WTC11 (cell line): ENCODE measurements around the gene SLC37A1. TPM values are rescaled to one million over a fixed set of nuclear protein-coding genes. Genes with fewer than 3 reads are reported as not detected.

Experiments used
- ATAC-seq: fragments of 200-7000 bp; cut with Tn5 transposase; 2 replicates; pipeline ENCODE4 v1.10.0; 2021; ENCODE audit warnings: mild to moderate bottlenecking, moderate library complexity
- CTCF ChIA-PET: fragments of 300-600 bp; sonication (Branson Sonifier 250); formaldehyde crosslinking; loops from one replicate; lab custom pipeline; 2021; ENCODE audit warnings: antibody characterized with exemption; lab: Charles Lee
- POLR2A ChIA-PET: fragments of 350-600 bp; sonication (Branson Sonifier 250); formaldehyde crosslinking; loops from one replicate; lab custom pipeline; 2021; ENCODE audit warnings: antibody characterized with exemption; lab: Charles Lee
- DNase-seq: peaks from one replicate; pipeline ENCODE4 v3.0.0; 2021; ENCODE audit warnings: low spot score
- H3K27ac Mint-ChIP-seq: 2 replicates; pipeline ENCODE4 v1.8.0; 2021; ENCODE audit warnings: mixed read lengths
- H3K27me3 Mint-ChIP-seq: 2 replicates; pipeline ENCODE4 v1.8.0; 2021; ENCODE audit warnings: low read depth, mild to moderate bottlenecking, moderate library complexity, mixed read lengths
- H3K36me3 Mint-ChIP-seq: 2 replicates; pipeline ENCODE4 v1.8.0; 2021; ENCODE audit warnings: mixed read lengths
- H3K4me1 Mint-ChIP-seq: 2 replicates; pipeline ENCODE4 v1.8.0; 2022; ENCODE audit warnings: mixed read lengths
- H3K4me3 Mint-ChIP-seq: 2 replicates; pipeline ENCODE4 v1.8.0; 2021; ENCODE audit warnings: mild to moderate bottlenecking, moderate library complexity, mixed read lengths
- H3K9me3 Mint-ChIP-seq: 2 replicates; pipeline ENCODE4 v1.8.0; 2021; ENCODE audit warnings: mixed read lengths
- ARID4B ChIP-seq: sonication (generic); formaldehyde crosslinking; IDR thresholded peaks from 2 replicates; pipeline ENCODE4 v1.8.0; 2023; ENCODE audit warnings: missing genetic modification reagents, mild to moderate bottlenecking, borderline replicate concordance
- FOXJ3 ChIP-seq: sonication (generic); formaldehyde crosslinking; IDR thresholded peaks from 2 replicates; pipeline ENCODE4 v1.9.0; 2021; ENCODE audit warnings: missing genetic modification reagents, mild to moderate bottlenecking, borderline replicate concordance
- GTF2I ChIP-seq: fragments of 250-450 bp; sonication (Bioruptor Pico); conservative IDR thresholded peaks from 2 replicates; pipeline ENCODE4 v1.4.0; 2021; ENCODE audit warnings: mild to moderate bottlenecking
- JAZF1 ChIP-seq: fragments of 250-450 bp; sonication (Bioruptor Pico); IDR thresholded peaks from 2 replicates; pipeline ENCODE4 v1.9.0; 2021; ENCODE audit warnings: moderate library complexity, mild to moderate bottlenecking, inconsistent platforms
- KAT7 ChIP-seq: sonication (generic); formaldehyde crosslinking; IDR thresholded peaks from 2 replicates; pipeline ENCODE4 v1.8.1; 2023; ENCODE audit warnings: missing genetic modification reagents, mild to moderate bottlenecking, borderline replicate concordance
- NFYB ChIP-seq: sonication (generic); formaldehyde crosslinking; conservative IDR thresholded peaks from 2 replicates; pipeline ENCODE4 v1.8.0; 2022; ENCODE audit warnings: low read depth, missing genetic modification reagents
- NR1H2 ChIP-seq: sonication (generic); formaldehyde crosslinking; IDR thresholded peaks from 2 replicates; pipeline ENCODE4 v1.9.0; 2021; ENCODE audit warnings: mild to moderate bottlenecking, moderate library complexity, missing genetic modification reagents
- OVOL2 ChIP-seq: fragments of 250-450 bp; sonication (Bioruptor Pico); IDR thresholded peaks from 2 replicates; pipeline ENCODE4 v1.9.0; 2021; ENCODE audit warnings: mild to moderate bottlenecking, borderline replicate concordance
- PRRX2 ChIP-seq: fragments of 250-450 bp; sonication (Bioruptor Pico); IDR thresholded peaks from 2 replicates; pipeline ENCODE4 v1.8.0; 2021; ENCODE audit warnings: mild to moderate bottlenecking
- SMAD3 ChIP-seq: sonication (generic); formaldehyde crosslinking; IDR thresholded peaks from 2 replicates; pipeline ENCODE4 v1.8.0; 2022; ENCODE audit warnings: missing genetic modification reagents, mild to moderate bottlenecking, borderline replicate concordance
- ZNF317 ChIP-seq: sonication (generic); formaldehyde crosslinking; IDR thresholded peaks from 2 replicates; pipeline ENCODE4 v1.8.1; 2023; ENCODE audit warnings: low read depth, mild to moderate bottlenecking, moderate library complexity, missing genetic modification reagents, borderline replicate concordance
- ZNF416 ChIP-seq: fragments of 250-450 bp; sonication (Bioruptor Pico); IDR thresholded peaks from 2 replicates; pipeline ENCODE4 v1.9.0; 2021; ENCODE audit warnings: mild to moderate bottlenecking, inconsistent platforms
- ZNF671 ChIP-seq: fragments of 250-450 bp; sonication (Bioruptor Pico); IDR thresholded peaks from 2 replicates; pipeline ENCODE4 v1.8.0; 2021; ENCODE audit warnings: mild to moderate bottlenecking
- total RNA-seq: library from RNA; stranded (reverse); gene quantifications from 3 replicates; pipeline ENCODE4 v1.2.3, GENCODE V29; 2021
- TF ChIP-seq, protein P1 (sequence below): fragments of 250-450 bp; sonication (Bioruptor Pico); IDR thresholded peaks from 2 replicates; pipeline ENCODE4 v1.9.0; 2021; ENCODE audit warnings: mild to moderate bottlenecking, borderline replicate concordance
- TF ChIP-seq, protein P2 (sequence below): sonication (generic); formaldehyde crosslinking; IDR thresholded peaks from 2 replicates; pipeline ENCODE4 v1.8.0; 2022; ENCODE audit warnings: mild to moderate bottlenecking, missing genetic modification reagents
- TF ChIP-seq, protein P3 (sequence below): fragments of 250-450 bp; sonication (Bioruptor Pico); IDR thresholded peaks from 2 replicates; pipeline ENCODE4 v1.9.0; 2021; ENCODE audit warnings: mild to moderate bottlenecking
- TF ChIP-seq, protein P4 (sequence below): sonication (generic); formaldehyde crosslinking; conservative IDR thresholded peaks from 2 replicates; pipeline ENCODE4 v1.8.1; 2023; ENCODE audit warnings: mild to moderate bottlenecking, low read depth, missing genetic modification reagents, moderate library complexity
- TF ChIP-seq, protein P5 (sequence below): sonication (generic); formaldehyde crosslinking; IDR thresholded peaks from 2 replicates; pipeline ENCODE4 v1.8.1; 2023; ENCODE audit warnings: mild to moderate bottlenecking, missing genetic modification reagents
- TF ChIP-seq, protein P6 (sequence below): sonication (generic); formaldehyde crosslinking; IDR thresholded peaks from 2 replicates; pipeline ENCODE4 v1.8.1; 2023; ENCODE audit warnings: mild to moderate bottlenecking, missing genetic modification reagents

The SLC37A1 gene
- total RNA-seq, 1 experiment from 2014 or later = 22.7 TPM

DNA sequence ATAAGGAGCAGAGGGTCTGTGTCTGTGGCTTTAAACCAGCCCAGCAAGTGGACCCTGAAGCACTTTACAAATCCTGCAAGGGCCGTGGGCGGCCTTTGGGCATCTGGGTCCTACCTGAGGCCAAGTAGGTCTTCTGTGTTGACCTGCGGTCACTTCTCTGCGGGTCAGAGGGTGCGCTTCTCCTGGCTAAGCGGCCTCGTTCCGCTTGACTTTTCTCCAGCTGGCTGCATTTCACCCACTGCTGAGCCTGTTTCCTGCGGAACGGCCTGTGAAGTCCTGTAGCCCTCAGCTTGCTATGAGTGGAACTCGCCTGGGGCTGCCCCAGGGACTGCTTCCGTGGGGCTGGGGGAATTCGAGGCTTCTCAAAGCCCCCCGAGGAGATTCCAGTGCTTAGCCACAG, 43.3 kb downstream of the SLC37A1 start (continued):
- TF ChIP-seq ZNF317 (CRISPR knock-in tag) (no peak), ARID4B (no peak)
- TF ChIP-seq, protein P1, sequence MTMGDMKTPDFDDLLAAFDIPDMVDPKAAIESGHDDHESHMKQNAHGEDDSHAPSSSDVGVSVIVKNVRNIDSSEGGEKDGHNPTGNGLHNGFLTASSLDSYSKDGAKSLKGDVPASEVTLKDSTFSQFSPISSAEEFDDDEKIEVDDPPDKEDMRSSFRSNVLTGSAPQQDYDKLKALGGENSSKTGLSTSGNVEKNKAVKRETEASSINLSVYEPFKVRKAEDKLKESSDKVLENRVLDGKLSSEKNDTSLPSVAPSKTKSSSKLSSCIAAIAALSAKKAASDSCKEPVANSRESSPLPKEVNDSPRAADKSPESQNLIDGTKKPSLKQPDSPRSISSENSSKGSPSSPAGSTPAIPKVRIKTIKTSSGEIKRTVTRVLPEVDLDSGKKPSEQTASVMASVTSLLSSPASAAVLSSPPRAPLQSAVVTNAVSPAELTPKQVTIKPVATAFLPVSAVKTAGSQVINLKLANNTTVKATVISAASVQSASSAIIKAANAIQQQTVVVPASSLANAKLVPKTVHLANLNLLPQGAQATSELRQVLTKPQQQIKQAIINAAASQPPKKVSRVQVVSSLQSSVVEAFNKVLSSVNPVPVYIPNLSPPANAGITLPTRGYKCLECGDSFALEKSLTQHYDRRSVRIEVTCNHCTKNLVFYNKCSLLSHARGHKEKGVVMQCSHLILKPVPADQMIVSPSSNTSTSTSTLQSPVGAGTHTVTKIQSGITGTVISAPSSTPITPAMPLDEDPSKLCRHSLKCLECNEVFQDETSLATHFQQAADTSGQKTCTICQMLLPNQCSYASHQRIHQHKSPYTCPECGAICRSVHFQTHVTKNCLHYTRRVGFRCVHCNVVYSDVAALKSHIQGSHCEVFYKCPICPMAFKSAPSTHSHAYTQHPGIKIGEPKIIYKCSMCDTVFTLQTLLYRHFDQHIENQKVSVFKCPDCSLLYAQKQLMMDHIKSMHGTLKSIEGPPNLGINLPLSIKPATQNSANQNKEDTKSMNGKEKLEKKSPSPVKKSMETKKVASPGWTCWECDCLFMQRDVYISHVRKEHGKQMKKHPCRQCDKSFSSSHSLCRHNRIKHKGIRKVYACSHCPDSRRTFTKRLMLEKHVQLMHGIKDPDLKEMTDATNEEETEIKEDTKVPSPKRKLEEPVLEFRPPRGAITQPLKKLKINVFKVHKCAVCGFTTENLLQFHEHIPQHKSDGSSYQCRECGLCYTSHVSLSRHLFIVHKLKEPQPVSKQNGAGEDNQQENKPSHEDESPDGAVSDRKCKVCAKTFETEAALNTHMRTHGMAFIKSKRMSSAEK = no peak
- TF ChIP-seq, protein P2, sequence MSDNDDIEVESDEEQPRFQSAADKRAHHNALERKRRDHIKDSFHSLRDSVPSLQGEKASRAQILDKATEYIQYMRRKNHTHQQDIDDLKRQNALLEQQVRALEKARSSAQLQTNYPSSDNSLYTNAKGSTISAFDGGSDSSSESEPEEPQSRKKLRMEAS (CRISPR knock-in tag) = no peak
- TF ChIP-seq, protein P3, sequence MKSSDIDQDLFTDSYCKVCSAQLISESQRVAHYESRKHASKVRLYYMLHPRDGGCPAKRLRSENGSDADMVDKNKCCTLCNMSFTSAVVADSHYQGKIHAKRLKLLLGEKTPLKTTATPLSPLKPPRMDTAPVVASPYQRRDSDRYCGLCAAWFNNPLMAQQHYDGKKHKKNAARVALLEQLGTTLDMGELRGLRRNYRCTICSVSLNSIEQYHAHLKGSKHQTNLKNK = no peak

DNA sequence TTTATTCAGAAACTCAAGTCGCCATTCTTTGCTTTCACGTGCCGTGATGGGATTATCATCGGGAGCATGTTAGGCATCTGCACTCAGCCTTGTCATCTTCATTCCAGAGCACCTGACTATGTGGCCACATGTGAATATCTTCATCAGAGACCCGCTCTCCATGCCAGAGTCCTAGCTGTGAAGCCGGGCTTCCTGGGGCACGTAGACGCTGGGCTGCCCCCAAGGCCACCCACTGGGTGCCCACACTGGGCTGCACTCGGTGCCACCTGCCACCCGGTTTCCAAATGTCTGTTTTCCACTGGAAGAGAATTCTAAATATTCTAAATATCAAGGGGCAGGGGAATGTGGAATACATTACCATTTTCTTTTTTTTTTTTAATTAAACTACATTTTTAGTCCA, 43.8 kb downstream of the SLC37A1 start:
- H3K27me3 Mint-ChIP-seq = no peaks in the 10 kb centered on the region
- peak; percentile 4 for DNase-seq
- peaks cover under 1% of the 10 kb centered on the region; the same call in 1 of the 2 replicates for H3K9me3 Mint-ChIP-seq
- H3K4me1 Mint-ChIP-seq = peaks cover 18% of the 10 kb centered on the region
- H3K4me3 Mint-ChIP-seq = no peak overlapping the region
- peaks cover 15% of the 10 kb centered on the region for H3K36me3 Mint-ChIP-seq
- ATAC-seq = no peak
- POLR2A ChIA-PET = no interaction called here
- CTCF ChIA-PET = interaction anchor here (1.3 kb wide), 1 partner anchor 36 kb away, joined by 3 read pairs; no protein-coding TSS in a partner anchor
- H3K27ac Mint-ChIP-seq = no peak overlapping the region
- TF ChIP-seq, protein P4, sequence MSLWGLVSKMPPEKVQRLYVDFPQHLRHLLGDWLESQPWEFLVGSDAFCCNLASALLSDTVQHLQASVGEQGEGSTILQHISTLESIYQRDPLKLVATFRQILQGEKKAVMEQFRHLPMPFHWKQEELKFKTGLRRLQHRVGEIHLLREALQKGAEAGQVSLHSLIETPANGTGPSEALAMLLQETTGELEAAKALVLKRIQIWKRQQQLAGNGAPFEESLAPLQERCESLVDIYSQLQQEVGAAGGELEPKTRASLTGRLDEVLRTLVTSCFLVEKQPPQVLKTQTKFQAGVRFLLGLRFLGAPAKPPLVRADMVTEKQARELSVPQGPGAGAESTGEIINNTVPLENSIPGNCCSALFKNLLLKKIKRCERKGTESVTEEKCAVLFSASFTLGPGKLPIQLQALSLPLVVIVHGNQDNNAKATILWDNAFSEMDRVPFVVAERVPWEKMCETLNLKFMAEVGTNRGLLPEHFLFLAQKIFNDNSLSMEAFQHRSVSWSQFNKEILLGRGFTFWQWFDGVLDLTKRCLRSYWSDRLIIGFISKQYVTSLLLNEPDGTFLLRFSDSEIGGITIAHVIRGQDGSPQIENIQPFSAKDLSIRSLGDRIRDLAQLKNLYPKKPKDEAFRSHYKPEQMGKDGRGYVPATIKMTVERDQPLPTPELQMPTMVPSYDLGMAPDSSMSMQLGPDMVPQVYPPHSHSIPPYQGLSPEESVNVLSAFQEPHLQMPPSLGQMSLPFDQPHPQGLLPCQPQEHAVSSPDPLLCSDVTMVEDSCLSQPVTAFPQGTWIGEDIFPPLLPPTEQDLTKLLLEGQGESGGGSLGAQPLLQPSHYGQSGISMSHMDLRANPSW (CRISPR knock-in tag) = no peak
- TF ChIP-seq NFYB (CRISPR knock-in tag) (no peak), PRRX2 (CRISPR knock-in tag) (no peak), ZNF671 (CRISPR knock-in tag) (no peak), NR1H2 (CRISPR knock-in tag) (no peak), JAZF1 (CRISPR knock-in tag) (no peak), KAT7 (CRISPR knock-in tag) (no peak), GTF2I (CRISPR knock-in tag) (no peak), FOXJ3 (CRISPR knock-in tag) (no peak), ZNF416 (CRISPR knock-in tag) (no peak), OVOL2 (no peak), SMAD3 (CRISPR knock-in tag) (no peak)
- TF ChIP-seq, protein P5, sequence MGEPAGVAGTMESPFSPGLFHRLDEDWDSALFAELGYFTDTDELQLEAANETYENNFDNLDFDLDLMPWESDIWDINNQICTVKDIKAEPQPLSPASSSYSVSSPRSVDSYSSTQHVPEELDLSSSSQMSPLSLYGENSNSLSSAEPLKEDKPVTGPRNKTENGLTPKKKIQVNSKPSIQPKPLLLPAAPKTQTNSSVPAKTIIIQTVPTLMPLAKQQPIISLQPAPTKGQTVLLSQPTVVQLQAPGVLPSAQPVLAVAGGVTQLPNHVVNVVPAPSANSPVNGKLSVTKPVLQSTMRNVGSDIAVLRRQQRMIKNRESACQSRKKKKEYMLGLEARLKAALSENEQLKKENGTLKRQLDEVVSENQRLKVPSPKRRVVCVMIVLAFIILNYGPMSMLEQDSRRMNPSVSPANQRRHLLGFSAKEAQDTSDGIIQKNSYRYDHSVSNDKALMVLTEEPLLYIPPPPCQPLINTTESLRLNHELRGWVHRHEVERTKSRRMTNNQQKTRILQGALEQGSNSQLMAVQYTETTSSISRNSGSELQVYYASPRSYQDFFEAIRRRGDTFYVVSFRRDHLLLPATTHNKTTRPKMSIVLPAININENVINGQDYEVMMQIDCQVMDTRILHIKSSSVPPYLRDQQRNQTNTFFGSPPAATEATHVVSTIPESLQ = no peak
- TF ChIP-seq, protein P6, sequence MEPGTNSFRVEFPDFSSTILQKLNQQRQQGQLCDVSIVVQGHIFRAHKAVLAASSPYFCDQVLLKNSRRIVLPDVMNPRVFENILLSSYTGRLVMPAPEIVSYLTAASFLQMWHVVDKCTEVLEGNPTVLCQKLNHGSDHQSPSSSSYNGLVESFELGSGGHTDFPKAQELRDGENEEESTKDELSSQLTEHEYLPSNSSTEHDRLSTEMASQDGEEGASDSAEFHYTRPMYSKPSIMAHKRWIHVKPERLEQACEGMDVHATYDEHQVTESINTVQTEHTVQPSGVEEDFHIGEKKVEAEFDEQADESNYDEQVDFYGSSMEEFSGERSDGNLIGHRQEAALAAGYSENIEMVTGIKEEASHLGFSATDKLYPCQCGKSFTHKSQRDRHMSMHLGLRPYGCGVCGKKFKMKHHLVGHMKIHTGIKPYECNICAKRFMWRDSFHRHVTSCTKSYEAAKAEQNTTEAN = no peak
